Naive thymus-derived CD4-positive, alpha-beta T cell (primary cell): ENCODE data around the gene PRDM4. TPM values are rescaled to one million over a fixed set of nuclear protein-coding genes. Genes with fewer than 3 reads are reported as not detected.
A peak's percentile ranks its signal among the peaks of the same experiment; 100 is the strongest.

Experiments
- ATAC-seq: fragments of 150-1000 bp; cut with Tn5 transposase; 2 replicates; pipeline ENCODE4 v1.10.0; 2021; ENCODE audit warnings: mild to moderate bottlenecking, moderate library complexity
- CTCF ChIA-PET: fragments of 350-600 bp; sonication (Branson Sonifier 250); formaldehyde crosslinking; loops from one replicate; lab custom pipeline; 2021; ENCODE audit warnings: antibody characterized with exemption; lab: Charles Lee
- POLR2A ChIA-PET: fragments of 350-600 bp; sonication (Branson Sonifier 250); formaldehyde crosslinking; loops from one replicate; lab custom pipeline; 2021; ENCODE audit warnings: antibody characterized with exemption, inconsistent platforms; lab: Charles Lee
- DNase-seq, 9 donors: peaks; one replicate each; pipeline versions ENCODE4 v3.0.0 to v3.0.0-alpha.2; 2020 to 2022; ENCODE audit warnings: mixed read lengths in 1 of 9
- H3K27ac ChIP-seq: one replicate; pipeline ENCODE4 v1.7.0; 2013; ENCODE audit warnings: mild to moderate bottlenecking, low read depth, low read length, moderate library complexity
- H3K27me3 ChIP-seq, 2 donors: one replicate each; pipeline ENCODE4 v1.7.0; 2013; ENCODE audit warnings: low read length in 2 of 2, mild to moderate bottlenecking in 2 of 2, moderate library complexity in 2 of 2; ENCODE audit not compliant: control insufficient read depth in 2 of 2, insufficient read depth in 2 of 2
- H3K36me3 ChIP-seq, 3 experiments: 1 replicate in 2 of 3; 2 replicates in 1 of 3; pipeline ENCODE4 v1.7.0; 2013; ENCODE audit warnings: low read length in 3 of 3, mild to moderate bottlenecking in 3 of 3, moderate library complexity in 1 of 3; ENCODE audit not compliant: insufficient read depth in 3 of 3, control insufficient read depth in 2 of 3
- H3K4me1 ChIP-seq, 2 donors: one replicate each; pipeline ENCODE4 v1.7.0; 2013; ENCODE audit warnings: low read length in 2 of 2, mild to moderate bottlenecking in 2 of 2, moderate library complexity in 1 of 2; ENCODE audit not compliant: control insufficient read depth in 2 of 2, insufficient read depth in 2 of 2
- H3K4me3 ChIP-seq: 2 replicates; pipeline ENCODE4 v1.7.0; 2013; ENCODE audit warnings: mild to moderate bottlenecking, low read length
- H3K9me3 ChIP-seq, 3 experiments: 1 replicate in 2 of 3; 2 replicates in 1 of 3; pipeline ENCODE4 v1.7.0; 2013; ENCODE audit warnings: low read length in 3 of 3; ENCODE audit not compliant: control insufficient read depth in 2 of 3
- H3K27ac Mint-ChIP-seq, 9 donors: one replicate each; pipeline ENCODE4 v1.8.0; 2020 to 2022; ENCODE audit warnings: mixed read lengths in 9 of 9, mild to moderate bottlenecking in 8 of 9, moderate library complexity in 5 of 9, inconsistent platforms in 2 of 9
- H3K27me3 Mint-ChIP-seq, 5 donors: one replicate each; pipeline ENCODE4 v1.8.0; 2021 to 2022; ENCODE audit warnings: mixed read lengths in 5 of 5, mild to moderate bottlenecking in 1 of 5
- H3K36me3 Mint-ChIP-seq, 5 donors: one replicate each; pipeline ENCODE4 v1.8.0; 2020 to 2022; ENCODE audit warnings: mixed read lengths in 5 of 5, mild to moderate bottlenecking in 3 of 5, inconsistent platforms in 1 of 5
- H3K4me1 Mint-ChIP-seq, 7 donors: one replicate each; pipeline ENCODE4 v1.8.0; 2020 to 2022; ENCODE audit warnings: mixed read lengths in 7 of 7, mild to moderate bottlenecking in 3 of 7, inconsistent platforms in 1 of 7
- H3K4me3 Mint-ChIP-seq, 10 donors: one replicate each; pipeline ENCODE4 v1.8.0; 2020 to 2022; ENCODE audit warnings: mild to moderate bottlenecking in 10 of 10, mixed read lengths in 10 of 10, moderate library complexity in 6 of 10, inconsistent platforms in 2 of 10
- H3K9me3 Mint-ChIP-seq, 11 donors: one replicate each; pipeline ENCODE4 v1.8.0; 2020 to 2022; ENCODE audit warnings: mixed read lengths in 11 of 11, mild to moderate bottlenecking in 4 of 11, inconsistent platforms in 1 of 11, moderate library complexity in 1 of 11
- intact Hi-C, 2 donors: fragments of 100-400 bp; cut with micrococcal nuclease; formaldehyde crosslinking; loops; one replicate each; pipeline ENCODE4 v1.15.1; 2023
- polyA plus RNA-seq, 2 donors: library from polyadenylated mRNA; unstranded; fragments of 300-500 nt; fragmentation: Illumina TruSeq; gene quantifications; one replicate each; pipeline ENCODE4 v1.2.3, GENCODE V29; 2021
- total RNA-seq, 6 experiments: library from RNA in 5 of 6; stranded (reverse) in 5 of 6; gene quantifications; 1 replicate in 5 of 6; 2 replicates in 1 of 6; pipeline ENCODE4 v1.2.3 and lab custom pipeline; 2021 to 2026

Gene PRDM4
- total and polyA plus RNA-seq, 7 experiments from 2014 or later: 16.5 to 41.3 (median 32.7) TPM

GRCh38 chr12:107780298-107780697, 19.4 kb upstream of the PRDM4 start:
- H3K36me3 Mint-ChIP-seq: peaks cover 0 to 2% (median 0%) of the 10 kb centered on the region in 5 donors
- H3K4me3 Mint-ChIP-seq: no peak overlapping the region
- Histone ChIP-seq H3K27me3 (peaks cover 4 to 9% of the 10 kb centered on the region in 2 donors), H3K4me3 (no peak overlapping the region), H3K36me3 (no peaks in the 10 kb centered on the region), H3K27ac (no peak overlapping the region), H3K4me1 (peaks cover 3 to 6% of the 10 kb centered on the region in 2 donors), H3K9me3 (no peaks in the 10 kb centered on the region)
- H3K27ac Mint-ChIP-seq: no peak overlapping the region
- peaks cover 36 to 53% (median 50%) of the 10 kb centered on the region in 5 donors for H3K27me3 Mint-ChIP-seq
- ChIA-PET CTCF (no interaction called here), POLR2A (no interaction called here)
- intact Hi-C loops: loop anchor here in 1 of 2 donors (5.0 kb wide), 1 partner anchor 722 kb away; no protein-coding TSS in a partner anchor
- H3K4me1 Mint-ChIP-seq: peaks cover 0 to 14% (median 0%) of the 10 kb centered on the region in 7 donors
- no peak for ATAC-seq
- no peak for DNase-seq
- H3K9me3 Mint-ChIP-seq: no peaks in the 10 kb centered on the region

- POLR2A ChIA-PET: no interaction called here
- Histone ChIP-seq H3K27me3 (peaks cover 4 to 9% of the 10 kb centered on the region in 2 donors), H3K9me3 (no peaks in the 10 kb centered on the region), H3K4me3 (no peak overlapping the region), H3K4me1 (peaks cover 9 to 11% of the 10 kb centered on the region in 2 donors), H3K27ac (no peak overlapping the region), H3K36me3 (no peaks in the 10 kb centered on the region)
- peaks cover 6 to 22% (median 9%) of the 10 kb centered on the region in 7 donors for H3K4me1 Mint-ChIP-seq
- H3K27me3 Mint-ChIP-seq: peaks cover 45 to 61% (median 58%) of the 10 kb centered on the region in 5 donors
- H3K4me3 Mint-ChIP-seq: no peak overlapping the region
- no peak overlapping the region for H3K27ac Mint-ChIP-seq
- no peaks in the 10 kb centered on the region for H3K9me3 Mint-ChIP-seq
- peaks cover 0 to 2% (median 0%) of the 10 kb centered on the region in 5 donors for H3K36me3 Mint-ChIP-seq
- ATAC-seq (peak; percentile 63), DNase-seq (no peak)
- intact Hi-C loops: no loop called here
- CTCF ChIA-PET: no interaction called here
Measured at GRCh38 chr12:107779077-107779831, 18.3 kb upstream of the PRDM4 start.

- CTCF ChIA-PET: interaction anchor here (0.5 kb wide), 1 partner anchor 377 kb away, joined by 4 read pairs; no protein-coding TSS in a partner anchor
Measured at GRCh38 chr12:107778383-107779025, 17.6 kb upstream of the PRDM4 start.

GRCh38 chr12:107776171-107776570, 15.2 kb upstream of the PRDM4 start:
- ChIA-PET CTCF (no interaction called here), POLR2A (no interaction called here)
- Mint-ChIP-seq H3K27ac (no peak overlapping the region), H3K4me3 (peak overlapping the region in 1 of 10 donors; percentile 28), H3K27me3 (peaks cover 67 to 73% (median 71%) of the 10 kb centered on the region in 5 donors), H3K4me1 (peaks cover 12 to 20% (median 16%) of the 10 kb centered on the region in 7 donors), H3K36me3 (no peaks in the 10 kb centered on the region), H3K9me3 (peaks cover 0 to 2% (median 0%) of the 10 kb centered on the region in 11 donors)
- peaks cover 4 to 9% of the 10 kb centered on the region in 2 donors for H3K27me3 ChIP-seq
- no peaks in the 10 kb centered on the region for H3K36me3 ChIP-seq
- peaks cover 9 to 16% of the 10 kb centered on the region in 2 donors for H3K4me1 ChIP-seq
- no peaks in the 10 kb centered on the region for H3K9me3 ChIP-seq
- H3K27ac ChIP-seq: no peak overlapping the region
- H3K4me3 ChIP-seq: no peak overlapping the region
- intact Hi-C loops: no loop called here
- ATAC-seq (no peak), DNase-seq (no peak)

More at GRCh38 chr12:107778383-107779025, 17.6 kb upstream of the PRDM4 start:
- no peaks in the 10 kb centered on the region for H3K36me3 Mint-ChIP-seq
- H3K4me3 Mint-ChIP-seq: no peak overlapping the region
- Histone ChIP-seq H3K4me1 (peaks cover 9 to 16% of the 10 kb centered on the region in 2 donors), H3K4me3 (no peak overlapping the region), H3K9me3 (no peaks in the 10 kb centered on the region), H3K27me3 (peaks cover 4 to 9% of the 10 kb centered on the region in 2 donors), H3K36me3 (no peaks in the 10 kb centered on the region), H3K27ac (no peak overlapping the region)
- peaks cover 11 to 21% (median 16%) of the 10 kb centered on the region in 7 donors for H3K4me1 Mint-ChIP-seq
- DNase-seq: no peak
- peaks cover 51 to 63% (median 61%) of the 10 kb centered on the region in 5 donors for H3K27me3 Mint-ChIP-seq
- no peak overlapping the region for H3K27ac Mint-ChIP-seq
- no peaks in the 10 kb centered on the region for H3K9me3 Mint-ChIP-seq
- POLR2A ChIA-PET: no interaction called here
- intact Hi-C loops: no loop called here
- ATAC-seq: peak; percentile 56

- ChIA-PET POLR2A (no interaction called here), CTCF (no interaction called here)
- peaks cover 64 to 76% (median 73%) of the 10 kb centered on the region in 5 donors for H3K27me3 Mint-ChIP-seq
- Histone ChIP-seq H3K27me3 (peaks cover 0 to 9% of the 10 kb centered on the region in 2 donors), H3K36me3 (no peaks in the 10 kb centered on the region), H3K27ac (no peak overlapping the region), H3K4me3 (no peak overlapping the region), H3K9me3 (no peaks in the 10 kb centered on the region), H3K4me1 (peaks cover 9 to 16% of the 10 kb centered on the region in 2 donors)
- H3K27ac Mint-ChIP-seq: no peak overlapping the region
- H3K9me3 Mint-ChIP-seq: peaks cover 0 to 2% (median 0%) of the 10 kb centered on the region in 11 donors
- no peak for DNase-seq
- intact Hi-C loops: no loop called here
- ATAC-seq: peak; percentile 22
- peaks cover 12 to 20% (median 16%) of the 10 kb centered on the region in 7 donors for H3K4me1 Mint-ChIP-seq
- no peaks in the 10 kb centered on the region for H3K36me3 Mint-ChIP-seq
- peak overlapping the region in 9 of 10 donors; percentile 9 to 65 (median 37) for H3K4me3 Mint-ChIP-seq
Measured at GRCh38 chr12:107775093-107775721, 14.3 kb upstream of the PRDM4 start.

- no peaks in the 10 kb centered on the region for H3K9me3 ChIP-seq
- peaks cover 58 to 75% (median 72%) of the 10 kb centered on the region in 5 donors for H3K27me3 Mint-ChIP-seq
- ATAC-seq: no peak
Measured at GRCh38 chr12:107774349-107775029, 13.6 kb upstream of the PRDM4 start, which contains the start of gene ASCL4. Gene ASCL4, plus strand, starts transcription at chr12:107774704. Its CDS starts 515 bp downstream, at chr12:107775219.

More at GRCh38 chr12:107774349-107775029, 13.6 kb upstream of the PRDM4 start, which contains the start of gene ASCL4:
- Mint-ChIP-seq H3K27ac (no peak within 1 kb of the TSS), H3K36me3 (no peaks in the 10 kb centered on the region), H3K4me3 (peak within 1 kb of the TSS in 9 of 10 donors; percentile 9 to 65 (median 37)), H3K9me3 (peaks cover 0 to 2% (median 0%) of the 10 kb centered on the region in 11 donors), H3K4me1 (peaks cover 12 to 19% (median 16%) of the 10 kb centered on the region in 7 donors)
- Histone ChIP-seq H3K36me3 (no peaks in the 10 kb centered on the region), H3K4me3 (no peak within 1 kb of the TSS), H3K27me3 (peaks cover 0 to 9% of the 10 kb centered on the region in 2 donors), H3K27ac (no peak within 1 kb of the TSS), H3K4me1 (peaks cover 9 to 16% of the 10 kb centered on the region in 2 donors)
- no peak for DNase-seq
- ChIA-PET CTCF (no interaction called here), POLR2A (no interaction called here)
- intact Hi-C loops: no loop called here
